Measurements from ENCODE around the gene RAC2.

RAC2 gene

DNA sequence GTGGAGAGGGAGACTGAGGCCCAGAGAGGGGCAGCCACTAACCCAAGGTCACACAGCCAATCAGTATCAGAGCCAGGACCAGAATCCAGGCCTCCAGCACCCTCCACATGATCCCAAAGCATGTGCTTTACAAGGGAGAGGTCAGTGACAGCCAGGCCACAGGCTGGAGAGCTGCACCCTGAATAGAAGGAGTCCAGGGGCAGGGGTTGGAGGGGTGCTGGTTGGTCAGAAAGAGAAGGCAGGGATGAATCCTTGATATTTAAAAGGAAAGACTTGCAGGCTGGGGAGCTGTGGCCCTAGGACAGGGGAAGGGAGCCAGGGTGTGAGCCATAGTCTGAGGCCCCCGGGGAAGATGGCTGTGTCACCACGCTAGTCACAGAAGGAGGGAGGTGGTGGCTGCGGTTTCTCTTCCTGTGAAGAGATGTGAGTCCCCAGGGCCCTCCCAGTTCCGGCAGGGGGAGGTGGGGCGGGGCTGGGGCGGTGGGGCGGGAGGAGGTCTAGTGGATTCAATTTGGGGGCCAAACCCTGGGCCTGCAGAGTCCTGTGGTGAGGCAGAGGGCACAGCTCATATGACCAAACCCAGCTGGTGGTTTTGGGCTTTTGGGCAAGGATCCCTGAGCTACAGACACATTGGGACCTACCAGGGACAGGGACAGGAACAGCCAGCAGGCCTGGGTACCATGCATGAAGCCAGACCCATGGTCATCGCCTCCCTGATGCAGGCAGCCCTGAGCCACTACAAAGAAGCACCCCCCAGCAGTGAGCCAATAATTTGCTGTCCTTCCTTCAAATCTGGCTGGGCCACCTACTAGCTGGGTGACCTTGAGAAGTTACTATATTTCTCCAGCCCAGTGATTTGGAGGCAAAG is 14.0 kb downstream of the RAC2 start:
- H3K36me3 Mint-ChIP-seq (ENCODE audit: low read depth), result peaks cover 75% of the 10 kb centered on the region
- H3K9me3 Mint-ChIP-seq, result no peaks in the 10 kb centered on the region
- peak overlapping the region; percentile 92 for H3K27ac Mint-ChIP-seq
- peak overlapping the region; percentile 82 for H3K4me3 Mint-ChIP-seq
- no peaks in the 10 kb centered on the region for H3K27me3 Mint-ChIP-seq (ENCODE audit: low read depth)
- H3K4me1 Mint-ChIP-seq (ENCODE audit: low read depth), result peaks cover 81% of the 10 kb centered on the region

GRCh38 chr22:37229012-37229804 is 14.9 kb downstream of the RAC2 start:
- Mint-ChIP-seq H3K27ac (peak overlapping the region; percentile 92), H3K36me3 (ENCODE audit: low read depth) (peaks cover 76% of the 10 kb centered on the region), H3K9me3 (no peaks in the 10 kb centered on the region)

DNA sequence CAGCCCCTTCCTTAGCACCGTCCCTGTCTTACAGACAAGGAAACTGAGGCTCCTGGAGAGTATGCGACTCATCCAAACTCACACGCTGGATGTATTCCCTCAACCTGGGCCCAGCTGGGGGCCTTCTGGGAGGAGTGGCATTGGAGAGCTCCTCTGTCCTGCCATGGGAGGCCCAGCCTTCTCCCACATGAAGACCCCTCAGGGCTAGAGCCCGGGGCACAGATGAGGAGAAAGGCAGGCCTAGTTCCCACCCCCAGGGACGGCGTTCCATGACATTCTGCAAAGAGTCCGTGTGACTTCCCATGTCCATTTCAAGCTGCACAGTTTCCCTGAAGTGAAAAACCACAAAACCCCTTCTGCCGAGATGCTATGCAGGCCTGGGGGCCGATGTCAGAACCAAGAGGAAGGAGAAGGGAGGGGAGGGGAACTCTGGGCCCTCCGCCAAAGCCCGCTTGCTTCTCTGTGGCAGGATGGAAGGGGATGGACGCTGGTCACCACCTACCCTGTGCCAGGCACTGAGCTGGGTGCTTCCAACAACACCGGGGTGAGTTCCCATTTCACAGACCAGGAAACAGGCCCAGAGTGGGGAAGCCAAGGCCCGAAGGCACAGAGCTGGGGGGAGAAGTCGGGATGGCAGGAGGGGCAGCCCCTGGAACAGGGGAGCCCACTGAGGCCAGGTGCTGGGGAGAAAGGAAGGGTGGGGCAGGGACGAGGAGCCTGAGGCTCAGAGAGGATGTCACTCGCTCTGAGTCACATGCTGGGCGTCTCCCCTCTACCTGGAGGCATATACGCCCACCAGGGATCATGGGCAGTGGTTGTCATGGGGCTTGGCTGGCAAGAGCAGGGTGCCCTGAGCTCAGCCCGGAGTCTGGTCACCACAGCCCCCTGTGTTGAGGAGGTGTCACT is 15.7 kb downstream of the RAC2 start:
- Mint-ChIP-seq H3K4me1 (ENCODE audit: low read depth) (peaks cover 81% of the 10 kb centered on the region), H3K4me3 (peak overlapping the region; percentile 82), H3K27me3 (ENCODE audit: low read depth) (no peaks in the 10 kb centered on the region), H3K27ac (peak overlapping the region; percentile 92), H3K36me3 (ENCODE audit: low read depth) (peaks cover 81% of the 10 kb centered on the region), H3K9me3 (no peaks in the 10 kb centered on the region)

More at GRCh38 chr22:37229012-37229804, 14.9 kb downstream of the RAC2 start:
- Mint-ChIP-seq H3K4me1 (ENCODE audit: low read depth) (peaks cover 81% of the 10 kb centered on the region), H3K27me3 (ENCODE audit: low read depth) (no peaks in the 10 kb centered on the region), H3K4me3 (peak overlapping the region; percentile 82)

GRCh38 chr22:37226514-37226913 is 17.6 kb downstream of the RAC2 start:
- no peak overlapping the region for H3K4me3 Mint-ChIP-seq
- peaks cover 83% of the 10 kb centered on the region for H3K36me3 Mint-ChIP-seq (ENCODE audit: low read depth)
- H3K4me1 Mint-ChIP-seq (ENCODE audit: low read depth), result peaks cover 84% of the 10 kb centered on the region
- H3K27ac Mint-ChIP-seq, result peak overlapping the region; percentile 84
- H3K9me3 Mint-ChIP-seq, result peaks cover 4% of the 10 kb centered on the region
- H3K27me3 Mint-ChIP-seq (ENCODE audit: low read depth), result no peaks in the 10 kb centered on the region

DNA sequence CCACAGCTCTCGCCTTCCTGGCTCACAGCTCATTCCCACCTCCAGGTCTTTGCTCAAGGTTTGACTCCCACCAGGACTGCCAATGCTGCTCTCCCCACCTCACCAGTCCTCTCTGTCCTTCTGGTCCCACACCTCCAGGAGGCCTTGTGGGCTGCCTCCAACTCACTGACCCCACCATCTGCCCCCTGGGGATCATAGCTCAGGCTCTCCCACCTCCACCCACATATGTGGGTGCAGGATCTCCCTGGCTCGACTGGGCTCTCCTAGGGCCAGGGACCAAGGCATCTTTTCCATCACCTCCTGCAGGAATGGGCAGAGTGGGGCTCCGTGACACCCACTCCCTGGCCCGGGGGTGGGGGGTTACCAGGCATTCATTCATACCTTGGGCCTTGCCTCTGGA is 18.0 kb downstream of the RAC2 start:
- Mint-ChIP-seq H3K27ac (peak overlapping the region; percentile 84), H3K4me3 (peak overlapping the region; percentile 38), H3K36me3 (ENCODE audit: low read depth) (peaks cover 83% of the 10 kb centered on the region), H3K27me3 (ENCODE audit: low read depth) (no peaks in the 10 kb centered on the region), H3K4me1 (ENCODE audit: low read depth) (peaks cover 84% of the 10 kb centered on the region), H3K9me3 (peaks cover 9% of the 10 kb centered on the region)

DNA sequence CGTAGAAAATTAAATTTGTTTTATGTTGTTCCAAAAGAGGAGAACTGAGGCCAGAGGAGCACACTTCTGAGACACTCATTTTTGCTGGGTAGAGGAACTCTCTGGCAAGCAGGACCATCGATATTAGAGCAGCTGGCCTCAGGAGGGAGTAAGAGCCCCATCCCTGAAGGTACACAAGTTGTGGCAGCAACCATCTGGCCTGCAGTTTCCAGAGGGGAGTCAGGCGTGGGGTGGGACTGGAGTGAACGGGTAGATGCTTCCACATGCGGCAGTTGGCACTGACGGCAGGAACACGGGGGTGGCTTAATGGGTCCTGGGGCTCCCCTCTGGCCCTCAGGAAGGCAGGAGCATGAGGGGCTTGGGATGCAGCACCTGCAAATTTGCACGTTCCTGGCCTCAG is 18.6 kb downstream of the RAC2 start:
- Mint-ChIP-seq H3K9me3 (peaks cover 14% of the 10 kb centered on the region), H3K4me3 (peak overlapping the region; percentile 17)

DNA sequence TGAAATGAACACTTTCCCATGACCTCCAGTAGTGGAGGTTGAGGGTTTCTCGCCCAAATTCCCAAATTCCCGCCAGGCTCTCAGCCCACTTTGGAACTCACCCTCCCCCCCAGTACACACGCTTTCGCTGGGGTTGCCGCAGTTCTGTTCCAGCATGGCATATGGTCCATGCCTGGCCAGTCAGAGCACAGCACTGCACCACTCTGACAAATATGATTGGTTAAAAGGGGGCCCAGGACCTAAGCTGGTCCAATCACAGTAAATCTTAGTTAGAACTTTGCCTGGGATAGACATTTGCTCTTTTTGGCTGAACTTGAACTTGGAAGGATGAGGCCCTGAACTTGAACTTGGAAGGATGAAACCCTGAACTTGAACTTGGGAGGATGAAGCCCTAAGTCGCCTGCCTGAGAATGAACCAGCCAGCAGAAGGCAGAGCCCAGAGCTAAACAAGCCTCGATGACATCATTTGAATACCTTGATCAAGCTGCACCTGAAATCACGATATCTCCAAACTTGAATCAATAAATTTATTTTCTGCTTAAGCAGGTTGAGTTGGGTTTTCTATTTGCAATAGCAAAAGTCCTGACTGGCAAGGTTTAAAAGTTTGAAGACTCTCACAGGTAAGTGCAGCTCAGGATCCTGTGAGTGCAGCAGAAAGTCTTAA is 19.2 kb downstream of the RAC2 start:
- peaks cover 14% of the 10 kb centered on the region for H3K9me3 Mint-ChIP-seq
- H3K36me3 Mint-ChIP-seq (ENCODE audit: low read depth), result peaks cover 83% of the 10 kb centered on the region
- H3K4me1 Mint-ChIP-seq (ENCODE audit: low read depth), result peaks cover 85% of the 10 kb centered on the region
- H3K27ac Mint-ChIP-seq, result peak overlapping the region; percentile 93
- peak overlapping the region; percentile 17 for H3K4me3 Mint-ChIP-seq
- no peaks in the 10 kb centered on the region for H3K27me3 Mint-ChIP-seq (ENCODE audit: low read depth)

More for the DNA sequence above, 18.6 kb downstream of the RAC2 start:
- peaks cover 84% of the 10 kb centered on the region for H3K4me1 Mint-ChIP-seq (ENCODE audit: low read depth)
- no peaks in the 10 kb centered on the region for H3K27me3 Mint-ChIP-seq (ENCODE audit: low read depth)
- H3K36me3 Mint-ChIP-seq (ENCODE audit: low read depth), result peaks cover 83% of the 10 kb centered on the region
- H3K27ac Mint-ChIP-seq, result peak overlapping the region; percentile 93

- H3K4me3 Mint-ChIP-seq, result peak overlapping the region; percentile 73
- peaks cover 83% of the 10 kb centered on the region for H3K36me3 Mint-ChIP-seq (ENCODE audit: low read depth)
- H3K4me1 Mint-ChIP-seq (ENCODE audit: low read depth), result peaks cover 86% of the 10 kb centered on the region
- H3K27ac Mint-ChIP-seq, result peak overlapping the region; percentile 93
- H3K9me3 Mint-ChIP-seq, result peaks cover 14% of the 10 kb centered on the region
- no peaks in the 10 kb centered on the region for H3K27me3 Mint-ChIP-seq (ENCODE audit: low read depth)
Observed at GRCh38 chr22:37223965-37224551, 20.0 kb downstream of the RAC2 start.

DNA sequence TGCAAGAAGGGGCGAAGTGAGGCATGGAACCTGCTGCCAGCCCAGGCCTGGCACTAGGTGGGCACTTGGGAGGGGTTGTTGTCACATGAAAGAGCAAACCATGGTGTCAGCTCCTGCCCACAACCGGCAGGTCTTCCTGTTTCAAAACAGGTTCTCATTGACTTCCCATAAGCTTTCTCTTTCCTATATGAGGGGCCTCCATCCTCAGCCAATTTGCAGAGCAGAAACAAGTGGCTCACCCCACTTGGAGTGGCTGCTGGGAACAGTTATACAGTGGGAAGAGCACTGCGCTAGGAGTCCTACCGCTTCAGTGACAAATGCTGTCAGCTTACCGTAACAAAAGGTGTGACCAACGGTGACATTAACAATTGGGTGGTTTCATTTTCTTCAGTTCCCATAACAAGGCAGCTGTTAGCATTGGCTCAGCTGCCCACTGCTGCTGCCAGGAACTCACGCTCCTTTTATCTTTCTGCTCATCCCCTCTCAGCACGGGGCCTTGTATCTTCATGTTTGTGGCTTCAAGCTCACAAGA is 21.6 kb downstream of the RAC2 start:
- H3K4me3 Mint-ChIP-seq, result peak overlapping the region; percentile 73

DNA sequence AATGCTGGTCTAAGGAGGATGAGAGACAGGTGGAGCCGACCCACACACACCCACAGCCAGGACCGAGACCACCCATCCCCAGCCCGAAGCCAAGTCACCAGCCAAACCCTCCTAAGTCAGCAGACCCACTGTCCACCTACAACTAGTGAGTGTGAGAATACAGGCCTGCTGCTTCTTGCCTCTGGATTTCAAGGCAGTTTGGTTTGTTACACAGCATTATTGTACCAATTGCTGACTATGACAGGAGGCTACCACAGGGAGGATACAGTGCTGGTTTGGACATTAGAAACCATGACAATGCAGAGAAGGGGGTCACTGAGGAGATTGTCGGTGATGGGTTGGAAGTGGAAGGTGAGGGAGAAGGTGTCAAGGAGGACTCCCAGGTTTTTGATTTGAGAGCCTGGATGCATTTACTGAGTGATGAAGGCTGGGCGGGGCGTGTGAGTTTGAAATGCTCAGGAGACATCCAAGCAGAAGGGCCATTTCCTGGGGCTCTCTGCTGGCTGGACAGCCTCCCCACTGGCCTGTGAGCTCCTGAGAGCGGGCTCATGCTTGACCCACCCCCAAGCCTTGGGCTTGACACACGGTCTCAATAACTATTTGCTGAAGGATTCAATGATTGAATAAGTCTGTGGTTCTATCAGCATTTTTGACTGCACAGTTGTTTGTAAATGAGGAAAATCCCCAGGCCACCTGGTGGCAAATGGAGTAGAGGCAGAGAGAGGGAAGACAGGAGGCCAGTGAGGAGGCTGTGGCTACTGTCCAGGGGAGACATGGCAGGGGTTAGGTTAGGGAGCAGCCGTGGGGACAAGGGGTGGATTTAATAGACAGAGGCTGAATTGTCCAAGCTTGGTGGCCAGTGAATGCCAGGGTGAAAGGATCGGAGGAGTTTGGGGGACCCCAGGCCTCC is 22.4 kb downstream of the RAC2 start:
- peak overlapping the region; percentile 93 for H3K27ac Mint-ChIP-seq
- H3K36me3 Mint-ChIP-seq (ENCODE audit: low read depth), result peaks cover 81% of the 10 kb centered on the region
- H3K4me3 Mint-ChIP-seq, result peak overlapping the region; percentile 73
- H3K9me3 Mint-ChIP-seq, result peaks cover 14% of the 10 kb centered on the region
- peaks cover 87% of the 10 kb centered on the region for H3K4me1 Mint-ChIP-seq (ENCODE audit: low read depth)
- no peaks in the 10 kb centered on the region for H3K27me3 Mint-ChIP-seq (ENCODE audit: low read depth)

More for the DNA sequence above, 21.6 kb downstream of the RAC2 start:
- H3K9me3 Mint-ChIP-seq, result peaks cover 14% of the 10 kb centered on the region
- no peaks in the 10 kb centered on the region for H3K27me3 Mint-ChIP-seq (ENCODE audit: low read depth)
- H3K27ac Mint-ChIP-seq, result peak overlapping the region; percentile 93
- H3K36me3 Mint-ChIP-seq (ENCODE audit: low read depth), result peaks cover 77% of the 10 kb centered on the region
- peaks cover 83% of the 10 kb centered on the region for H3K4me1 Mint-ChIP-seq (ENCODE audit: low read depth)

DNA sequence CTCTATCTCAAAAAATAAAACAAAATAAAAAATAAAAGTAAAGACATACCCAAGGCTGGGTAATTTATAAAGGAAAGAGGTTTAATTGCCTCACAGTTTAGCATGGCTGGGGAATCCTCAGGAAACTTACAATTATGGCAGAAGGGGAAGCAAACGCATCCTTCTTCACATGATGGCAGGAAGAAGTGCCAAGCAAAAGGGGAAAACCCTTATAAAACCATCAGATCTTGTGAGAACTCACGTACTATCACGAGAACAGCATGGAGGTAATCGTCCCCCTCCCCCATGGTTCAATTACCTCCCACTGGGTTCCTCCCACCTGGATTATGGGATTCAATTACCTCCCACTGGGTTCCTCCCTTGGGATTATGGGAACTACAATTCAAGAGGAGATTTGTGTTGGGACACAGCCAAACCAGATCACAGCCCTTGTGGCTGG is 23.5 kb downstream of the RAC2 start:
- H3K27ac Mint-ChIP-seq, result peak overlapping the region; percentile 93
- H3K4me3 Mint-ChIP-seq, result peak overlapping the region; percentile 78
- H3K36me3 Mint-ChIP-seq (ENCODE audit: low read depth), result peaks cover 76% of the 10 kb centered on the region
- peaks cover 14% of the 10 kb centered on the region for H3K9me3 Mint-ChIP-seq
- H3K27me3 Mint-ChIP-seq (ENCODE audit: low read depth), result no peaks in the 10 kb centered on the region
- peaks cover 80% of the 10 kb centered on the region for H3K4me1 Mint-ChIP-seq (ENCODE audit: low read depth)

- H3K9me3 Mint-ChIP-seq, result peaks cover 14% of the 10 kb centered on the region
- peak overlapping the region; percentile 78 for H3K4me3 Mint-ChIP-seq
- peaks cover 67% of the 10 kb centered on the region for H3K36me3 Mint-ChIP-seq (ENCODE audit: low read depth)
- H3K27ac Mint-ChIP-seq, result peak overlapping the region; percentile 93
- no peaks in the 10 kb centered on the region for H3K27me3 Mint-ChIP-seq (ENCODE audit: low read depth)
- H3K4me1 Mint-ChIP-seq (ENCODE audit: low read depth), result peaks cover 70% of the 10 kb centered on the region
Observed at GRCh38 chr22:37219533-37219932, 24.5 kb downstream of the RAC2 start.

All from T-helper 1 cell treated with Interleukin-12 subunit alpha and Interleukin-12 subunit beta and Interleukin-4 antibody, amounts not matched to agents 30 μg/mL and 1 μg/mL, for 36 hours (primary cell).